Mesenteric fat pad (tissue), 1 donor: Measurements from ENCODE around the gene CCDC195. TPM values are rescaled to one million over a fixed set of nuclear protein-coding genes. Genes with fewer than 3 reads are reported as not detected.

Source experiments
- total RNA-seq: library from RNA; stranded (reverse); fragmentation: NEBNext Ultra II Directional; extraction: Animal tissue kit (Norgen Biotek cat#: 25700); gene quantifications from one replicate; pipeline ENCODE4 v1.2.1, GENCODE V29; 2021
- donor health status: DM: yes; HTN: yes; CAD: no.

Gene CCDC195
- total RNA-seq, 1 donor from 2014 or later = not detected

Other genes with a start within 250 kb of the CCDC195 start
- 77.1 TPM for gene CUL3, start 131.0 kb downstream of the CCDC195 start, total RNA-seq